ENCODE results near the gene TMPO. TPM values are rescaled to one million over a fixed set of nuclear protein-coding genes. Genes with fewer than 3 reads are reported as not detected.
"Not testable (repeated sequence)": the region's sequence is repeated elsewhere in the genome, so short reads cannot be mapped to it uniquely, and the experiment has no call there.

The TMPO gene
- total RNA-seq, 1 experiment from 2014 or later = 202 TPM

- no peak overlapping the region for H3K4me2 ChIP-seq (ENCODE audit: insufficient read depth, insufficient read length, low read length)
Measured at GRCh38 chr12:98509063-98509462, 6.3 kb upstream of the TMPO start.

DNA sequence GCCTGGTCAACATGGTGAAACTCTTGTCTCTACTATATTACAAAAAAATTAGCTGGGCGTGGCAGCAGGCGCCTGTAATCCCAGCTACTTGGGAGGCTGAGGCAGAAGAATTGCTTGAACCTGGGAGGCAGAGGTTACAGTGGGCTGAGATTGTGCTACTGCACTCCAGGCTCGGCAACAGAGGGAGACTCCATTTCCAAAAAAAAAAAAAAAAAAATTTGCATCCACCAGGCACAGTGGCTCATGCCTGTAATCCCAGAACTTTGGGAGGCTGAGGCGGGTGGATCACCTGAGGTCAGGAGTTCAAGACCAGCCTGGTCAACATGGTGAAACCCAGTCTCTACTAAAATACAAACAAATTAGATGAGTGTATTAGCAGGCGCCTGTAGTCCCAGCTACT lies 3.6 kb upstream of the TMPO start:
- not testable (repeated sequence) for H4K5ac ChIP-seq (ENCODE audit: insufficient read length, low read depth, low read length); H3K79me1 ChIP-seq (ENCODE audit: insufficient read depth, low read depth, low read length, poor library complexity, severe bottlenecking); H2AFZ ChIP-seq (ENCODE audit: low read length); H4K8ac ChIP-seq (replicated peaks; ENCODE audit: insufficient read length, low read depth, low read length); H3K27ac ChIP-seq (ENCODE audit: insufficient read length, low read depth, low read length); H3K18ac ChIP-seq (ENCODE audit: insufficient read length, low read depth, low read length); H3K4me3 Mint-ChIP-seq; H3K4me1 ChIP-seq (ENCODE audit: insufficient read depth, low read length); H2AK5ac ChIP-seq (ENCODE audit: insufficient read length, low read length); H3K9ac ChIP-seq (ENCODE audit: extremely low read depth, insufficient read length, low read length); H3K9me3 Mint-ChIP-seq; H3K9me3 ChIP-seq (ENCODE audit: control insufficient read depth, low read depth, low read length); DNase-seq; H3K4ac ChIP-seq (ENCODE audit: low read depth, low read length); H3K23me2 ChIP-seq (ENCODE audit: insufficient read length, low read depth, low read length, poor library complexity, severe bottlenecking); H2BK5ac ChIP-seq (ENCODE audit: insufficient read length, low read length); H3K14ac ChIP-seq (ENCODE audit: insufficient read depth, low read length); H3T11ph ChIP-seq (ENCODE audit: low read length); H4K20me1 ChIP-seq (ENCODE audit: control insufficient read depth, insufficient read depth, insufficient read length); H3K56ac ChIP-seq (ENCODE audit: insufficient read length, low read depth, low read length); H2BK20ac ChIP-seq (ENCODE audit: low read depth, low read length, poor library complexity, severe bottlenecking); H4K91ac ChIP-seq (ENCODE audit: insufficient read length, low read depth, low read length); H3K27me3 ChIP-seq (ENCODE audit: insufficient read depth, low read length); H3K4me2 ChIP-seq (ENCODE audit: insufficient read depth, insufficient read length, low read length); H3K27me3 Mint-ChIP-seq (ENCODE audit: low read depth); H3K23ac ChIP-seq (ENCODE audit: insufficient read length, low read depth, low read length); H2BK15ac ChIP-seq (ENCODE audit: low read depth, low read length); H3K79me2 ChIP-seq (ENCODE audit: insufficient read depth, low read length); H2BK12ac ChIP-seq (ENCODE audit: insufficient read length, low read depth, low read length); H2BK120ac ChIP-seq (ENCODE audit: low read depth, low read length, poor library complexity, severe bottlenecking); H3K27ac Mint-ChIP-seq
- peaks cover 17 to 21% of the 10 kb centered on the region in 2 experiments for H3K4me1 Mint-ChIP-seq
- WGBS (ENCODE audit: extremely low coverage, insufficient read length, low lambda C conversion rate) = no CpG with 5 or more reads among the region's 5 CpGs
- peaks cover 4 to 12% (median 6%) of the 10 kb centered on the region in 3 experiments for H3K36me3 Mint-ChIP-seq (ENCODE audit: insufficient read depth in 1 of 3, low read depth in 3 of 3)

More at GRCh38 chr12:98509063-98509462, 6.3 kb upstream of the TMPO start:
- H3K18ac ChIP-seq (ENCODE audit: insufficient read length, low read depth, low read length) = no peak overlapping the region
- no peak overlapping the region for H2AFZ ChIP-seq (ENCODE audit: low read length)
- no peak overlapping the region for H4K91ac ChIP-seq (ENCODE audit: insufficient read length, low read depth, low read length)
- no peak overlapping the region for H3K56ac ChIP-seq (ENCODE audit: insufficient read length, low read depth, low read length)
- H3K79me1 ChIP-seq (ENCODE audit: insufficient read depth, low read depth, low read length, poor library complexity, severe bottlenecking) = no peaks in the 10 kb centered on the region
- no peak overlapping the region for H2BK120ac ChIP-seq (ENCODE audit: low read depth, low read length, poor library complexity, severe bottlenecking)
- no peak overlapping the region for H3K4me3 Mint-ChIP-seq
- no peak overlapping the region for H4K8ac ChIP-seq (replicated peaks; ENCODE audit: insufficient read length, low read depth, low read length)
- H2BK15ac ChIP-seq (ENCODE audit: low read depth, low read length) = no peak overlapping the region
- no peak overlapping the region for H3K27ac ChIP-seq (ENCODE audit: insufficient read length, low read depth, low read length)
- H3K27me3 Mint-ChIP-seq (ENCODE audit: low read depth) = peaks cover under 1% of the 10 kb centered on the region
- H3K36me3 Mint-ChIP-seq (ENCODE audit: insufficient read depth in 1 of 3, low read depth in 3 of 3) = peaks cover 1 to 12% (median 2%) of the 10 kb centered on the region in 3 experiments; a peak in 5 of 7 replicates
- no CpG with 5 or more reads among the region's 2 CpGs for WGBS (ENCODE audit: extremely low coverage, insufficient read length, low lambda C conversion rate)
- no peak overlapping the region for H4K5ac ChIP-seq (ENCODE audit: insufficient read length, low read depth, low read length)
- no peaks in the 10 kb centered on the region for H3K23me2 ChIP-seq (ENCODE audit: insufficient read length, low read depth, low read length, poor library complexity, severe bottlenecking)
- H3T11ph ChIP-seq (ENCODE audit: low read length) = no peak overlapping the region
- H4K20me1 ChIP-seq (ENCODE audit: control insufficient read depth, insufficient read depth, insufficient read length) = no peaks in the 10 kb centered on the region
- H3K27ac Mint-ChIP-seq = peak overlapping the region in 2 of 3 experiments; percentile 15 to 63; a peak in 1 of 7 replicates
- H2AK5ac ChIP-seq (ENCODE audit: insufficient read length, low read length) = no peak overlapping the region
- H3K14ac ChIP-seq (ENCODE audit: insufficient read depth, low read length) = no peak overlapping the region
- no peaks in the 10 kb centered on the region for H3K27me3 ChIP-seq (ENCODE audit: insufficient read depth, low read length)
- no peak for DNase-seq
- H2BK5ac ChIP-seq (ENCODE audit: insufficient read length, low read length) = no peak overlapping the region
- H3K23ac ChIP-seq (ENCODE audit: insufficient read length, low read depth, low read length) = no peak overlapping the region
- H3K9me3 ChIP-seq (ENCODE audit: control insufficient read depth, low read depth, low read length) = no peaks in the 10 kb centered on the region
- no peak overlapping the region for H2BK12ac ChIP-seq (ENCODE audit: insufficient read length, low read depth, low read length)
- peaks cover 17 to 21% of the 10 kb centered on the region in 2 experiments for H3K4me1 Mint-ChIP-seq
- H3K79me2 ChIP-seq (ENCODE audit: insufficient read depth, low read length) = peaks cover 4% of the 10 kb centered on the region; the same call in 1 of the 2 replicates
- no peak overlapping the region for H2BK20ac ChIP-seq (ENCODE audit: low read depth, low read length, poor library complexity, severe bottlenecking)
- H3K4me1 ChIP-seq (ENCODE audit: insufficient read depth, low read length) = peaks cover 5% of the 10 kb centered on the region; the same call in 1 of the 2 replicates
- H3K9me3 Mint-ChIP-seq = peaks cover under 1 to 1% of the 10 kb centered on the region in 2 experiments; a peak in 3 of 5 replicates
- H3K9ac ChIP-seq (ENCODE audit: extremely low read depth, insufficient read length, low read length) = no peak overlapping the region
- H3K4ac ChIP-seq (ENCODE audit: low read depth, low read length) = no peak overlapping the region
- TF ChIP-seq CTCF (conservative IDR thresholded peaks at IDR 0.05) = no peak
